Subcutaneous adipose tissue (tissue), 4 donors: ENCODE results near the gene NEK4. TPM values are rescaled to one million over a fixed set of nuclear protein-coding genes. Genes with fewer than 3 reads are reported as not detected.

Source experiments
- CTCF ChIP-seq: fragments of 450-650 bp; IDR thresholded peaks from one replicate; pipeline ENCODE4 v1.5.1; 2016; ENCODE audit warnings: low read depth, mild to moderate bottlenecking, control low read depth, antibody characterized with exemption, moderate library complexity
- total RNA-seq, 4 donors: library from RNA; depleted of rRNA; stranded (reverse); fragments of >200 nt; gene quantifications; one replicate each; pipeline ENCODE4 v1.1.0, GENCODE V29; 2016

NEK4 gene
- total RNA-seq, 4 donors from 2014 or later = 9.0 to 18.4 (median 13.7) TPM

DNA sequence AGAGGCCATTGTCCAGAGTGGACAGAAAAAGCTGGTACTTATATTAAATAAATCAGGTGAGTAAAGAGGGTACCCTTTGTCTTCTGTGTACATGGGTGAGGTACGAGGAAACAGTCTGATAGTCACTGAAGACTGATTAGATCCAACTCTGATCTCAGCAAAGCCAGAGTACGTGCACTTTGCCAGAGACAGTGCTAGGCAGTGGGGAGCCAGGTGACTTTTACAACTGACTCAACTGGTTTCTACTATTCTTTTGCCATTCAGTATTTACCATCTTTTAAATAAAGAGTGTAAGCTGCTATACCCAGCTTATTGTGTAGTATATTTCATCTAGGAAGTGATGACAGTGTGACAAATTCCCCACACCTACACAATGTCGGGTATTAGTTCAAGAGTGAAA lies 81.6 kb downstream of the NEK4 start:
- no peak for TF ChIP-seq CTCF

- TF ChIP-seq CTCF = no peak
Measured at GRCh38 chr3:52688266-52688665, 82.5 kb downstream of the NEK4 start.

GRCh38 chr3:52685709-52686691 lies 84.7 kb downstream of the NEK4 start, which contains the start of the genes GNL3 and PBRM1:
Gene GNL3 (plus strand): TSS chr3:52686032. CDS start chr3:52686093, 61 bp downstream.
Gene PBRM1 (minus strand): TSS chr3:52685913.
- TF ChIP-seq CTCF = no peak

DNA sequence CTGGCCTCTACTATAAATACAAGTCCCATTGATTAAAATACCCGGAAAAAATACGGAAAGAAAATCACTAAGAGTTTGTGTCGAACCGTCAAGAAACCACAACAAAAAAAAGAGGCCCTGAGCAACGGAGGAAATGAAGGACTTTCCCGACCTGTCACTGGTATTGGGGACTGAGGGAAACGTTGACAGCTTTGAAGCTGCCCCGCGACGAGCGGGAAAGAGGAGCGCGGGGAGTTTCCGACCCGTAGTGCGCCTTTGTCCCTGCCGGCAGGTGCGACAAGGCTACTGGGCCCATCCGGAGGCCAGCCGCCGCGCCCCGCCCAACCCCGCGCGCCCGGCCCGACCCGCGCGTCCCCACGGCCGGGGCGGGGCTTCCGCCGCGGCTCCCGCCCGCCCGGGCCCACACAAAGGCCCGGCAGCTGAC lies 85.4 kb downstream of the NEK4 start:
- no peak for TF ChIP-seq CTCF

DNA sequence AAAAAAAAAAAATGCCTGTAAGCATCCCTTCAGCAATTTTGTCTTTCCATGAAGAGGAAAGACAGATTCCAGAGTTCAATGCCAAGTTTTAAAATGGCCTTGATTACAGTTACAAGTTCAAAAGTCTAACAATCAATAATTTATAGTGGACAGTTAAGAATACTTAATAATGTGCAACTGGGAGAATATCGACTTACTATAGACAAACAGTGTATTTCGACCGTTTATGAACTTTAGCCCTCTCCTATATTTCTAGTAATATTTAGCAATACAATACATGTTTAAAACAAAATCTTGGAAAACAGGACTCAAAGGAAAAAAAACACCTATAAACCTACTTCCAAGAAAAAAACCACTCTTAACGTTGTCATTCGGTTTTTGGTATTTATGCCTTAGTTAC lies 86.6 kb downstream of the NEK4 start:
- TF ChIP-seq CTCF = no peak

DNA sequence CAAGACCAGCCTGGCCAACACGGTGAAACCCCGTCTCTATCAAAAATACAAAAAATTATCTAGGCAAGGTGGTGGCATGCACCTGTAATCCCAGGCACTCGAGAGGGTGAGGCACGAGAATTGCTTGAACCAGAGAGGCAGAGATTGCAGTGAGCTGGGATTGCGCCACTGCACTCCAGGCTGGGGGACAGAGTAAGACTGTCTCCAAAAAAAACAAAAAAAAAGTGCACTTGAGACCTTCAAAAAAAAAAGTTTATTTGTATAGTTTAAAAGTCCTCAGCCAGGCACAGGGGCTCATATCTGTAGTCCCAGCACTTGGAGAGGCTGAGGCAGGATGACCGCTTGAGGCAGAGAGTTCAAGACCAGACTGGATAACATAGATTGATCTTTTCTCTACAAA lies 87.1 kb downstream of the NEK4 start:
- no peak for TF ChIP-seq CTCF

- no peak for TF ChIP-seq CTCF
Measured at GRCh38 chr3:52682016-52682415, 88.7 kb downstream of the NEK4 start.
